Cardiac septum (tissue), 1 donor: ENCODE measurements around the gene OR5K1. TPM values are rescaled to one million over a fixed set of nuclear protein-coding genes. Genes with fewer than 3 reads are reported as not detected.

ENCODE experiments used
- DNase-seq: peaks from one replicate; pipeline ENCODE4 v3.0.0-alpha.2; 2020; ENCODE audit warnings: low spot score
- intact Hi-C: fragments of 100-400 bp; cut with DNase I; formaldehyde crosslinking; loops from one replicate; pipeline ENCODE4 v1.14.0; 2022
- long read RNA-seq: library from polyadenylated mRNA; unstranded; transcript quantifications from one replicate; pipeline ENCODE4 v2.0.0, GENCODE V29; 2021
- total RNA-seq: library from RNA; stranded (reverse); fragmentation: NEBNext Ultra II Directional; extraction: Animal tissue kit (Norgen Biotek cat#: 25700); gene quantifications from one replicate; pipeline ENCODE4 v1.2.1, GENCODE V29; 2021
- donor health status: DM: no; HTN: no; CAD: no.

The OR5K1 gene
- not detected for total RNA-seq
- long read RNA-seq: 0 reads

GRCh38 chr3:98462901-98463300 lies at the start of gene OR5K1:
Gene OR5K1 (plus strand): TSS chr3:98463201. CDS start chr3:98469577, 6,376 bp downstream.
- intact Hi-C loops: no loop called here
- no peak for DNase-seq

GRCh38 chr3:98432575-98432974 lies 30.4 kb upstream of the OR5K1 start:
- intact Hi-C loops: no loop called here
- DNase-seq: no peak

DNA sequence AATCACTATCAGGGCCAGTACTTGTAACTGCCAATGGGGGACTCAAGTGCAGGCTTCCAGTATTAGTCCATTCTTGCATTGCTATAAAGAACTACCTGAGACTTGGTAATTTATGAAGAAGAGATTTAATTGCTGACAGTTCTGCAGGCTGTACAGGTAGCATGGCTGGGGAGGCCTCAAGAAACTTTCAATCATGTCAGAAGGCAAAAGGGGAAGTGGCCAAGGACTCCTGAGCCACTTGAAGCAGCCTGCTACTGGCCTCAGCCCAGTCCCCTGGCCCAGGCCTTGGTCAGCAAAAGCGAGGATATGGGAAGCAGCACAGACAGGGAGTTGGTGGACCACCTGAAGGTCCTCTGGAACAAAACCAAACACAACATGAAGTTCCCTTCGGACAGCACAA lies 29.2 kb upstream of the OR5K1 start:
- intact Hi-C loops: no loop called here
- DNase-seq: no peak

GRCh38 chr3:98434412-98434811 lies 28.6 kb upstream of the OR5K1 start:
- intact Hi-C loops: no loop called here
- no peak for DNase-seq

DNA sequence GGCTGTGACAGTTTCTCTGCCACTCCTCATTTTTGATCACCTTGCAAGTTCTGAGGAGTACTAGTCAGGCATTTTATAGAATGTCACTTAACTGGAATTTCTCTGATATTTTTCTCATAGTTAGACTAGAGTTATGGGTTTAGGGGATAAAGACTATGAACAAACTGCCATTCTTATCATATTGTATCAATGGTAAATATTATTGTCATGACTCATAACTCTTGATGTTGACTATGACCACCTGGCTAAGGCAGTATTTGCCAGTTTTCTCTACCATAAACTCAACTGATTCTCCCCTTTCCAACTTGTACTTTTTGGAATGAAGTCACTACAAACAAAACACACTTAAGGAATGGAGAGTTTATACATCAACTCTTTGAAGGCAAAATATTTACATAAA lies 22.7 kb upstream of the OR5K1 start:
- intact Hi-C loops: no loop called here

DNA sequence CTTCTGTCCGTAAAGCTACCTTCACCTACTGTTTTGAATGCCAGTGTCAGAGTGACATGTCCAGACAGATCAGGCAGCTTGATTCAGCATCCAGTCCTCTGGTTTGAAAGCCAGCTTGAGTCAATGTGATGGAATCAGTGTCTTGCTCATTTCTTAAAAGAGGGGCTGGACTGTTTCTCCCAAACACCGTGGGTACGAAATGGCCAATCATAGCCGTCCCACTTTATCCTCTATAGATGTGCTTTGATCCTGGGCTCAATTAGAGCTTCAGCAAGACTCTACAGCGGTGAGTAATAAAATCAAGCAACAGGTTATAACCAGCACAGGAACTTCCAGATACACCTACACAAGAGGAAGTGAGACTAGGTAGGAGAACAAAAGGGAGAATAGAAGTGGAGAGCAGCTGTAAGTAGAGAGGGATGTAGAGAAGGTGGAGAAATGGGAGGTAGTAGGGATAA lies 17.0 kb upstream of the OR5K1 start:
- no peak for DNase-seq
- intact Hi-C loops: no loop called here

More for the DNA sequence above, 22.7 kb upstream of the OR5K1 start:
- no peak for DNase-seq

DNA sequence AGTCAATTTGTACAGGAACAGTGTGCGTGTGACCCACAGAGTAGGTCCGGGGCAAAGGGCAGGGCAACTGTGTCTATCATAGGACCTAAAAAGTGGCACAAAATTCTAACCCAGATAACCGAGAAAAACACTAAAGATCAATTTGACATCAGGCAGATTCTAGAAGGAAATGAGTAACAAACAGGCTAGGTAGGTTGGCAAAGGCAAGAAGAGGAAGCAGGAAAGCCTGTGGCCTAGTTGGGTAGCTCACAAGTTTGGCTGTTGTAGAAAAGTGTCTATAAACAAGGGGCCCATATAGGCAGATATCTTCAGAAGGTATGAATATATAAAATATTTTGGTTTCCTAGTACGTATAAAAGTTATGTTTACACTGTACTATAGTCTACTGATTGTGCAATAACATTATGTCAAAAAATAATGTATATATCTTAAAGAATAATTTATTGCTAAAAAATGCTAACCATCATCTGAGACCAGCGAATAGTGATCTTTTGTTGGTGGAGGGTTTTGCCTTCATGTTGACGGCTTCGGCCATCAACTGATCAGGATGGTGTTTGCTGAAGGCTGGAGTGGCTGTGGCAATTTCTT lies 13.3 kb upstream of the OR5K1 start:
- no peak for DNase-seq
- intact Hi-C loops: no loop called here

DNA sequence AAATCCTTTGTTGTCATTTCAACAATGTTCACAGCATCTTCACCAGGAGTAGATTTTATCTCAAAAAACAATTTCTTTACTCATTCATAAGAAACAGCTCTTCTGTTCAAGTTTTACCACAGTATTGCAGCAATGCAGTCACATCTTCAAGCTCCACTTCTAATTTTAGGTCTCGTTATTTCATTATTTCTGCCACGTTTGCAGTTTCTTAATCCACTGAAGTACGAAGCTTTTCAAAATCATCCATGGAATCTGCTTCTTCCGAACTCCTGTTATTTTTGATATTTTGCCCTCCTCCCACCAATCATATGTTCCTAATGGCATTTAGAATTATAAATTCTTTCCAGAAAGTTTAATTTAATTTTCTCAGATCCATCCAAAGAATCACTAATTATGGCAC lies 12.6 kb upstream of the OR5K1 start:
- intact Hi-C loops: no loop called here
- DNase-seq: no peak

DNA sequence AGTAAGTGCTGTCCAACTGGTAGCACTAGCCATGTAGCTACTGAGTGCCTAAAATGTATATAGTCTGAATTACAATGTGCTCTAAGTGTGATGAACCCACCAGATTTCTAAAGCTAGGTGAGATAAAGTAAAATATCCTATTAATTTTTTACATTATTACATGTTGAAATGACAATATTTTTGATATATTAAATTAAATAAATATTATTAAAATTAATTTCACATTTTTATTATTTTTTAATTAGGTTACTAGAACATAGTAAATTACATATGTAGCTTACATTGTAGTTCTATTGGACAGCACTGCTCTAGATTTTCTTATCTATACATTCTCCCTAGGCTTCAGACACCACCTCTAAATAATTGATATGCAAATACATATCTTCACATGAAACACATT lies 9.2 kb upstream of the OR5K1 start:
- DNase-seq: no peak
- intact Hi-C loops: no loop called here

DNA sequence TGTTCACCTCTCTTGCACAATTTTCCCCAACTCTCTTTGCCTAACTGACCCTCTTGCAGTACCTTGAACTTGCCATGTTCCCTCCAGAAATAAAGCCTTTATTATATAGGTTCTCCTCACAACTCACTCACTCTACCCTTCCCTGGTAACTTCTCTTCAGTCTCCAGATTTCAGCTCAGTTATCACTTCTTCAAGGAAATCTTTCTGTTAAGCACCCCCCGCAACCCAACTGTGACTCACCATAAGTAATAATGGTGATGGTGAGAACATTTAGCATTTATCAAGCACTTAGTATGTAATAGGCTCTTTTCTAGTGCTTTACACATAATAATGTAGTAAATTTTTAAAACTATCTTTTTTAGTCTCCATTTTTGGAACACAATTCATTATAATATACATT lies 8.1 kb upstream of the OR5K1 start:
- intact Hi-C loops: no loop called here

DNA sequence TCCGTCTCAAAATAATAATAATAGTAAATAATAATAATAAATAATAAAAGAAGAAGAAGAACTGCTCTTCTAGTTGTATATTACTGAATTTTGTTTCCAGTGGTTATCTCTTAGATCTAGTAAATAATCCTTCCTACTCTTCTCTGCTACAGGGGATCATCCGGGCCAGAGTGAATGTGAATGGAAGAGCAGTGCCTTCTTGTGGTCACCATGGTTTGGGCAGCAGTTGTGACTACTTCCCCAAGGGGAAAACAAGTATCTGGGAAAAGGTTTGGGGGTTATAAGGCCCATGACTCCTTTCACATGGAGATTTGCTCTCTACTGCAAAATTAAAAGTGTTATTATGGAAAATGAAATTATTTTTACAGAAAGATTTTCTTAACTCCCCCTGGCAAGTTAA lies 5.5 kb upstream of the OR5K1 start:
- intact Hi-C loops: no loop called here
- no peak for DNase-seq

More for the DNA sequence above, 8.1 kb upstream of the OR5K1 start:
- no peak for DNase-seq

GRCh38 chr3:98460220-98460619 lies 2.8 kb upstream of the OR5K1 start:
- intact Hi-C loops: no loop called here
- no peak for DNase-seq

- DNase-seq: peak; percentile 69
- intact Hi-C loops: no loop called here
Observed at GRCh38 chr3:98482717-98483482, 19.9 kb downstream of the OR5K1 start.

DNA sequence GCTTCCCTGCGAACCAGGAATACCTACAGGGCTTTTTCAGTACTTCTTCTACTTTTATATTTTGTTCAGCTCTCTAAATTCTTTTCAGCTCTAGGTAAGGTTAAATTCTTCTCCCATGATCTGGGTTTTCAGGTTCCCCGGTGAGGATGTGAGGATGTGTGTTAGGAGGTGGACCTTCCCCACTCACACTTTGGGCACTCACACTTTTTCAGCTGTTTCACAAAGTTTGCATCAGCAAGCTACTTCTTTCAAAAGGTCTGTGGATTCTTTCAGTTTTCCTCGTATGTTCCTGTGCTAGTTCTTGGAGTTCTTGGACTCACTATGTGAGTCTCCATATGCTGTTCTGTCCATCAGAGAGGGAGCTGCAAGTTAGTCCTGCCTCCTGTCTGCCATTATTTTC lies 20.6 kb downstream of the OR5K1 start:
- no peak for DNase-seq
- intact Hi-C loops: no loop called here

GRCh38 chr3:98497381-98497780 lies 34.4 kb downstream of the OR5K1 start, which contains the start of gene OR5K2:
Gene OR5K2 (plus strand): TSS chr3:98497681. CDS start chr3:98497681, 0 bp downstream.
- intact Hi-C loops: no loop called here
- no peak for DNase-seq

- intact Hi-C loops: no loop called here
Observed at GRCh38 chr3:98500019-98500418, 37.0 kb downstream of the OR5K1 start.

GRCh38 chr3:98501270-98501669 lies 38.3 kb downstream of the OR5K1 start:
- intact Hi-C loops: no loop called here
- no peak for DNase-seq

More at GRCh38 chr3:98500019-98500418, 37.0 kb downstream of the OR5K1 start:
- no peak for DNase-seq

DNA sequence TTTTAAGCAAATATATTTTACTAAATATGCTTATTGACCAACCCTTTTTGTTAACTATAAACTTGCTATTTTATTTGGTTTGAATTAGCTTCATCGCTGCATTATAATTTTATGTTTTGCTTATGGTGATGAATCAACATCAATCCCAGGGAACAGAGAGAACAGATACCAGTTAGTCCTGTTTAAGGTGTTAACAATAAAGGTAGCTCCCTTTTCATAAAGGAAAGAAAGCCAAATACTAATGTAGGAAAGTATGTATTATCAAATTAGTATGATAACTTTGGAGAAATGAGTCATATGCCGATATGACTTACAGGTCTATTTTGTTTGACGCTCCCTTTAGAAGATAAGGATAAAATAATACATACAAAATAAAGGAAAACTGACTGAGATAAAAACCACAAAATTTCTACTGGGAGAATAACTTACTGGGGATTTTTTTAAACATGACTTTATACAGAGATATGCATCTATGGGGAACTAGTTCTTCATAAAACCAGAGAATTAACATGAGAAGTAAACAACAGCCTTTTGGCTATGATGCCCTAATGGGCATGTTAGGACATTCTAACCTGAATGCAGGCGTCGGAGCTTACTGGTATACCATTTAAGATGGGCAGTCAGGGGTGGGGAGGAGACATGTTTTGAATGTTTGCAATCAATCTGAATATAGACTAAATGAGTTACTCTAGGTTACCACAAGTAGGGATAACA lies 39.0 kb downstream of the OR5K1 start:
- intact Hi-C loops: no loop called here

DNA sequence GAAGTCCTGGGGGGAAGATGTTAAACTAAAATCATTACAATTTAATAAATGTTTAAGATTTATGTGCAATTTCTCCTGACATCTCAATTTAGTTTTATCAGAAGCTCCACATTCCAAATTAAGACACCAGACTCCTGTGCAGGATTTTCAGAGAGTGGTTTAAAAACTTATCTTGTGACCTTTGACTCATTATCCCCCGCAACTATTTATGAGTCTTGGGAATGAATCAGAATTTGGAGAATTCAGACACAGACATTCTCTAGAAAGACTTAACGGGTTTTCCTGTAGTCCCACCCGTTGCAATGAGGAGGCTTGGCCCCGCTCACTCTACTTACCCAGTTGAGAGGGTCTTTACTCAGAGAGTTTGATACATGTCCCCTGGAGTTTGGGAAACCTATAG lies 41.5 kb downstream of the OR5K1 start:
- DNase-seq: no peak
- intact Hi-C loops: no loop called here

More for the DNA sequence above, 39.0 kb downstream of the OR5K1 start:
- DNase-seq: no peak

DNA sequence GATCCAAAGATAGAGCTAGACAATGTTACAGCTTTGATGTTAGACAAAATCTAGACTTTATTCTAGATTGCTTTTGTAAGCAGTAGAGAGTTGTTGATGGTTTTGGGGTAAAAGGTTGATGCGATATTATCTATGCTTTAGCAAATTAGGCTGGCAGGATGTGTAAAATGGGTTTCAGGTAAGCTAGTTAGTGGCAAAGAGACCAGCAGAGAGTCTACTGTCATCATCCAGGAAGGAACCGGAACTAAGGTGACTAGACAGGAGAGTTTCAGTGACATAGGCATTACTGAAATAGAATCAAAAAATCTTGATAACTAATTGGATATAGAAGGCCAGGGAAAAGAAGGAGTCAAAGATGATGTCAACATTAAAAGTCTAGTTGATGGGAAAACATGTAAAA lies 45.6 kb downstream of the OR5K1 start:
- intact Hi-C loops: no loop called here

More for the DNA sequence above, 45.6 kb downstream of the OR5K1 start:
- no peak for DNase-seq
